Skeletal muscle tissue (tissue), 4 donors: Measurements from ENCODE around the gene KARS1. TPM values are rescaled to one million over a fixed set of nuclear protein-coding genes. Genes with fewer than 3 reads are reported as not detected.
A peak's percentile ranks its signal among the peaks of the same experiment; 100 is the strongest.

Source experiments
- H3K27ac ChIP-seq: one replicate; pipeline ENCODE4 v1.7.0; 2013; ENCODE audit warnings: mild to moderate bottlenecking, low read depth, low read length, inconsistent platforms
- H3K27me3 ChIP-seq, 3 donors: one replicate each; pipeline ENCODE4 v1.7.0; 2013; ENCODE audit warnings: low read length in 3 of 3; ENCODE audit not compliant: control insufficient read depth in 3 of 3, insufficient read depth in 3 of 3
- H3K36me3 ChIP-seq, 3 donors: one replicate each; pipeline ENCODE4 v1.7.0; 2013; ENCODE audit warnings: low read length in 3 of 3; ENCODE audit not compliant: control insufficient read depth in 3 of 3, insufficient read depth in 3 of 3
- H3K4me1 ChIP-seq, 3 donors: one replicate each; pipeline ENCODE4 v1.7.0; 2013; ENCODE audit warnings: low read length in 3 of 3, mild to moderate bottlenecking in 3 of 3; ENCODE audit not compliant: control insufficient read depth in 3 of 3, insufficient read depth in 3 of 3
- H3K4me3 ChIP-seq, 3 donors: one replicate each; pipeline ENCODE4 v1.7.0; 2013; ENCODE audit warnings: low read length in 3 of 3
- H3K9ac ChIP-seq, 3 donors: one replicate each; pipeline ENCODE4 v1.7.0; 2013; ENCODE audit warnings: low read length in 3 of 3, mild to moderate bottlenecking in 3 of 3, moderate library complexity in 2 of 3, low read depth in 1 of 3
- H3K9me3 ChIP-seq, 3 donors: one replicate each; pipeline ENCODE4 v1.7.0; 2013; ENCODE audit warnings: low read length in 3 of 3; ENCODE audit not compliant: control insufficient read depth in 3 of 3
- total RNA-seq: library from RNA; depleted of rRNA; stranded (reverse); fragments of >200 nt; gene quantifications from one replicate; pipeline ENCODE4 v1.2.3, GENCODE V29; 2014
- donor health status: Osteomylitis.

KARS1 gene
- total RNA-seq, 1 donor from 2014 or later: 131 TPM

GRCh38 chr16:75653922-75654321 lies 6.5 kb upstream of the KARS1 start:
- no peak overlapping the region for H3K9ac ChIP-seq
- H3K4me1 ChIP-seq: peaks cover 19 to 22% (median 21%) of the 10 kb centered on the region in 3 donors
- H3K9me3 ChIP-seq: no peaks in the 10 kb centered on the region
- H3K36me3 ChIP-seq: peaks cover 25 to 40% (median 38%) of the 10 kb centered on the region in 3 donors
- no peaks in the 10 kb centered on the region for H3K27me3 ChIP-seq
- H3K4me3 ChIP-seq: no peak overlapping the region
- no peak overlapping the region for H3K27ac ChIP-seq

- H3K27ac ChIP-seq: peak overlapping the region; percentile 98
- peaks cover 37 to 50% (median 41%) of the 10 kb centered on the region in 3 donors for H3K4me1 ChIP-seq
- H3K27me3 ChIP-seq: no peaks in the 10 kb centered on the region
- H3K36me3 ChIP-seq: peaks cover 8 to 18% (median 15%) of the 10 kb centered on the region in 3 donors
- H3K4me3 ChIP-seq: peak overlapping the region; percentile 91 to 99 (median 96)
- no peaks in the 10 kb centered on the region for H3K9me3 ChIP-seq
- H3K9ac ChIP-seq: peak overlapping the region; percentile 99
Observed at GRCh38 chr16:75648265-75649076, 1.0 kb upstream of the KARS1 start.

GRCh38 chr16:75647112-75647491 lies 363 bp downstream of the KARS1 start:
- Histone ChIP-seq H3K27me3 (no peaks in the 10 kb centered on the region), H3K9ac (peak overlapping the region; percentile 99), H3K4me3 (peak overlapping the region; percentile 91 to 99 (median 96)), H3K27ac (peak overlapping the region; percentile 98), H3K9me3 (no peaks in the 10 kb centered on the region), H3K36me3 (peaks cover 14 to 21% (median 18%) of the 10 kb centered on the region in 3 donors), H3K4me1 (peaks cover 35 to 48% (median 41%) of the 10 kb centered on the region in 3 donors)

GRCh38 chr16:75644240-75645012 lies 3.0 kb downstream of the KARS1 start:
- Histone ChIP-seq H3K4me1 (peaks cover 20 to 27% (median 20%) of the 10 kb centered on the region in 3 donors), H3K4me3 (no peak overlapping the region), H3K27me3 (no peaks in the 10 kb centered on the region), H3K36me3 (peaks cover 34 to 46% (median 36%) of the 10 kb centered on the region in 3 donors), H3K9ac (no peak overlapping the region), H3K27ac (no peak overlapping the region), H3K9me3 (no peaks in the 10 kb centered on the region)

GRCh38 chr16:75640598-75640997 lies 6.9 kb downstream of the KARS1 start:
- Histone ChIP-seq H3K27me3 (no peaks in the 10 kb centered on the region), H3K9ac (no peak overlapping the region), H3K9me3 (no peaks in the 10 kb centered on the region), H3K27ac (no peak overlapping the region), H3K36me3 (peaks cover 46 to 65% (median 64%) of the 10 kb centered on the region in 3 donors), H3K4me1 (peaks cover 9 to 11% (median 10%) of the 10 kb centered on the region in 3 donors), H3K4me3 (no peak overlapping the region)

GRCh38 chr16:75635036-75635435 lies 12.4 kb downstream of the KARS1 start:
- Histone ChIP-seq H3K27ac (no peak overlapping the region), H3K9me3 (no peaks in the 10 kb centered on the region), H3K9ac (no peak overlapping the region), H3K4me1 (no peaks in the 10 kb centered on the region), H3K36me3 (peaks cover 56 to 74% (median 70%) of the 10 kb centered on the region in 3 donors), H3K4me3 (no peak overlapping the region), H3K27me3 (no peaks in the 10 kb centered on the region)

- no peaks in the 10 kb centered on the region for H3K9me3 ChIP-seq
- H3K27me3 ChIP-seq: no peaks in the 10 kb centered on the region
- H3K27ac ChIP-seq: no peak overlapping the region
- H3K4me1 ChIP-seq: no peaks in the 10 kb centered on the region
- peaks cover 73 to 83% (median 81%) of the 10 kb centered on the region in 3 donors for H3K36me3 ChIP-seq
- no peak overlapping the region for H3K4me3 ChIP-seq
- no peak overlapping the region for H3K9ac ChIP-seq
Observed at GRCh38 chr16:75632857-75633256, 14.6 kb downstream of the KARS1 start.

- Histone ChIP-seq H3K4me1 (no peaks in the 10 kb centered on the region), H3K9ac (no peak overlapping the region), H3K4me3 (no peak overlapping the region), H3K9me3 (no peaks in the 10 kb centered on the region), H3K27ac (no peak overlapping the region), H3K36me3 (peaks cover 74 to 83% (median 81%) of the 10 kb centered on the region in 3 donors), H3K27me3 (no peaks in the 10 kb centered on the region)
Observed at GRCh38 chr16:75630052-75630451, 17.4 kb downstream of the KARS1 start.

- no peaks in the 10 kb centered on the region for H3K27me3 ChIP-seq
- no peaks in the 10 kb centered on the region for H3K9me3 ChIP-seq
- H3K4me3 ChIP-seq: no peak overlapping the region
- H3K4me1 ChIP-seq: no peaks in the 10 kb centered on the region
- H3K36me3 ChIP-seq: peaks cover 73 to 80% (median 75%) of the 10 kb centered on the region in 3 donors
- no peak overlapping the region for H3K27ac ChIP-seq
- no peak overlapping the region for H3K9ac ChIP-seq
Observed at GRCh38 chr16:75629132-75629531, 18.3 kb downstream of the KARS1 start.

- Histone ChIP-seq H3K9ac (no peak overlapping the region), H3K27ac (no peak overlapping the region), H3K4me1 (no peaks in the 10 kb centered on the region), H3K4me3 (no peak overlapping the region), H3K9me3 (no peaks in the 10 kb centered on the region), H3K36me3 (peaks cover 67 to 74% (median 69%) of the 10 kb centered on the region in 3 donors), H3K27me3 (no peaks in the 10 kb centered on the region)
Observed at GRCh38 chr16:75628351-75628750, 19.1 kb downstream of the KARS1 start.
